H1 (cell line): ENCODE data around the gene RTP2.

Experiments
- CTCF ChIP-seq, 3 experiments: IDR thresholded peaks; 1 replicate in 2 of 3; 2 replicates in 1 of 3; pipeline versions ENCODE4 v1.5.1 to v1.6.1; 2011; ENCODE audit warnings: low read length in 3 of 3, mild to moderate bottlenecking in 3 of 3, inconsistent platforms in 2 of 3, low read depth in 1 of 3, moderate library complexity in 1 of 3; ENCODE audit not compliant: insufficient read depth in 1 of 3; ENCODE audit errors: control extremely low read depth in 1 of 3
- EZH2 ChIP-seq: fragments of 200-600 bp; sonication (generic); IDR thresholded peaks from 2 replicates; pipeline ENCODE4 v1.7.1; 2012; ENCODE audit warnings: low read depth, mild to moderate bottlenecking, moderate library complexity, low read length, inconsistent platforms; ENCODE audit not compliant: severe bottlenecking
- SIN3A ChIP-seq, 2 experiments: IDR thresholded peaks in 1 of 2; conservative IDR thresholded peaks in 1 of 2; 2 replicates each; pipeline ENCODE4 v1.6.1; 2011 to 2012; ENCODE audit warnings: low read length in 2 of 2, improper control_type of control experiment in 1 of 2, low read depth in 1 of 2, mild to moderate bottlenecking in 1 of 2
- USF2 ChIP-seq: IDR thresholded peaks from 2 replicates; pipeline ENCODE4 v1.6.1; 2011; ENCODE audit warnings: low read length, improper control_type of control experiment

GRCh38 chr3:187739561-187740332 is 37.4 kb upstream of the RTP2 start:
- TF ChIP-seq USF2 (0 out of 2 replicates have a peak, but pooled peaks have one; percentile 5), CTCF (IDR thresholded peaks at IDR 0.05; ENCODE audit: control extremely low read depth in 1 of 3, insufficient read depth in 1 of 3, low read depth in 1 of 3, low read length in 3 of 3) (peak; percentile 93 to 94 (median 94)), EZH2 (no peak), SIN3A (conservative IDR thresholded peaks at IDR 0.05 in 1 of 2, IDR thresholded peaks at IDR 0.05 in 1 of 2; ENCODE audit: low read depth in 1 of 2, low read length in 2 of 2) (peak in 1 of 2 experiments; percentile 46; a peak in 1 of 4 replicates)
